Prostate gland (tissue), 2 donors: ENCODE results near the gene CFAP90. TPM values are rescaled to one million over a fixed set of nuclear protein-coding genes. Genes with fewer than 3 reads are reported as not detected.

Experiments
- DNase-seq: peaks from one replicate; pipeline ENCODE4 v3.0.0-alpha.2; 2019; ENCODE audit warnings: low spot score
- H3K27ac ChIP-seq, 2 donors: fragments of 200-600 bp; sonication (generic); 2 replicates each; pipeline ENCODE4 v1.5.1; 2017 to 2019
- H3K27me3 ChIP-seq: fragments of 200-600 bp; sonication (generic); replicated peaks from 2 replicates; pipeline ENCODE4 v1.5.1; 2019; ENCODE audit not compliant: insufficient read depth
- H3K36me3 ChIP-seq, 2 donors: fragments of 200-600 bp; sonication (generic); 1 replicate in 1 of 2; 2 replicates in 1 of 2; pipeline versions ENCODE4 v1.5.1 to v1.8.1; 2017 to 2019
- H3K4me1 ChIP-seq: fragments of 200-600 bp; sonication (generic); replicated peaks from 2 replicates; pipeline ENCODE4 v1.5.1; 2019
- H3K4me3 ChIP-seq, 2 donors: fragments of 200-600 bp; sonication (generic); 2 replicates each; pipeline ENCODE4 v1.5.1; 2017 to 2019
- H3K9me3 ChIP-seq: fragments of 200-600 bp; sonication (generic); 2 replicates; pipeline ENCODE4 v1.5.1; 2017
- POLR2A ChIP-seq: fragments of 450-650 bp; IDR thresholded peaks from one replicate; pipeline ENCODE4 v1.6.1; 2016; ENCODE audit warnings: antibody characterized with exemption, mild to moderate bottlenecking
- POLR2AphosphoS5 ChIP-seq: sonication (generic); formaldehyde crosslinking; IDR thresholded peaks from one replicate; pipeline ENCODE4 v1.6.1; 2017; ENCODE audit warnings: antibody characterized with exemption
- WGBS: methylation state at CpG from one replicate; pipeline ENCODE4 v1.1.5; 2018; 5-methylcytosine and 5-hydroxymethylcytosine counted together
- intact Hi-C: fragments of 100-400 bp; cut with DNase I; formaldehyde crosslinking; loops from one replicate; pipeline ENCODE4 v1.14.2; 2022
- total RNA-seq, 2 donors: library from RNA; depleted of rRNA; stranded (reverse); fragments of >200 nt; gene quantifications; one replicate each; pipeline ENCODE4 v1.1.0, GENCODE V29; 2016
- TF ChIP-seq, protein P1 (sequence below), 4 experiments: fragments of 200-600 bp in 2 of 4; fragments of 450-650 bp in 2 of 4; sonication (generic) in 2 of 4; IDR thresholded peaks; 1 replicate in 3 of 4; 2 replicates in 1 of 4; pipeline ENCODE4 v1.5.1; 2016 to 2019; ENCODE audit warnings: antibody characterized with exemption in 4 of 4, mild to moderate bottlenecking in 2 of 4, moderate library complexity in 2 of 4

The CFAP90 gene
- total RNA-seq, 2 donors from 2014 or later = 0.87 to 1.1 TPM

DNA sequence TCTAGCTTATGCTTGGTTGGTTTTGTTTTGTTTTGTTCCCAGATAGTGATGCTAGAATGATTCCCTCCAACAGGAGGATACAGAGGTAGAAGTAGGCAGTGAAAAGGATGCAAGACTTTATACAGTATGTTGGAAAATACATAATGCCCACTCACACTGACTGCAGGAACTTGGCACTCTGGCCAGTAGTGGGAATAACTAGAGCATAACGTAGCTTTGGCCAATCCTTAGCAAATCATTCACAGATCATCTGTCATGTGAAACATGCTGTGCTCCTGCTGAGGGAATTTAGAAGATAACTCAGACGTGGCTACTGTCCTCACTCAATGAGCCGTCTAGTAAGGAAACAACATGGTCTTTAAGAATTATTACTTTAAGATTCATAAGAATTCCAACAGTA lies 13.5 kb downstream of the CFAP90 start:
- Histone ChIP-seq H3K4me3 (no peak overlapping the region), H3K4me1 (no peaks in the 10 kb centered on the region), H3K27me3 (no peaks in the 10 kb centered on the region), H3K9me3 (no peaks in the 10 kb centered on the region), H3K36me3 (no peaks in the 10 kb centered on the region), H3K27ac (no peak overlapping the region)
- intact Hi-C loops = no loop called here
- DNase-seq = no peak
- no peak for TF ChIP-seq POLR2AphosphoS5
- TF ChIP-seq, protein P1, sequence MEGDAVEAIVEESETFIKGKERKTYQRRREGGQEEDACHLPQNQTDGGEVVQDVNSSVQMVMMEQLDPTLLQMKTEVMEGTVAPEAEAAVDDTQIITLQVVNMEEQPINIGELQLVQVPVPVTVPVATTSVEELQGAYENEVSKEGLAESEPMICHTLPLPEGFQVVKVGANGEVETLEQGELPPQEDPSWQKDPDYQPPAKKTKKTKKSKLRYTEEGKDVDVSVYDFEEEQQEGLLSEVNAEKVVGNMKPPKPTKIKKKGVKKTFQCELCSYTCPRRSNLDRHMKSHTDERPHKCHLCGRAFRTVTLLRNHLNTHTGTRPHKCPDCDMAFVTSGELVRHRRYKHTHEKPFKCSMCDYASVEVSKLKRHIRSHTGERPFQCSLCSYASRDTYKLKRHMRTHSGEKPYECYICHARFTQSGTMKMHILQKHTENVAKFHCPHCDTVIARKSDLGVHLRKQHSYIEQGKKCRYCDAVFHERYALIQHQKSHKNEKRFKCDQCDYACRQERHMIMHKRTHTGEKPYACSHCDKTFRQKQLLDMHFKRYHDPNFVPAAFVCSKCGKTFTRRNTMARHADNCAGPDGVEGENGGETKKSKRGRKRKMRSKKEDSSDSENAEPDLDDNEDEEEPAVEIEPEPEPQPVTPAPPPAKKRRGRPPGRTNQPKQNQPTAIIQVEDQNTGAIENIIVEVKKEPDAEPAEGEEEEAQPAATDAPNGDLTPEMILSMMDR (IDR thresholded peaks at IDR 0.05) = no peak
- TF ChIP-seq POLR2A = no peak
- WGBS = 64% methylated on average over 3 of the region's 3 CpGs

DNA sequence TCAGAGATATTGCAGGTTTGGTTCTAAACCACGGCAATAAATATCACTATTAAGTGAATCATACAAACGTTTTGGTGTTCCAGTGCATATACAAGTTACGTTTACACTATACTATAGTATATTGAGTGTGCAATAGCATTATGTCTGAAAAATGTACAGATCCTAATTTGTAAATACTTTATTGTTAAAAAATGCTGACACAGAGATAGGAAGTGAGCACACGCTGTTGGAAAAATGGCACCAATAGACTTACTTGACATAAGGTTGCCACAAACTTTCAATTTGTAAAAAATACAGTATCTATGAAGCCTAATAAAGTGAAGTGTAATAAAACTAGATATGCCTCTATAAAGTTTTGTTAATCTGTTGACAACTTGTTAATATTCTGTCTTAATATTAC lies 16.0 kb downstream of the CFAP90 start:
- intact Hi-C loops = no loop called here
- H3K27ac ChIP-seq = no peak overlapping the region
- no peaks in the 10 kb centered on the region for H3K9me3 ChIP-seq
- WGBS = 83% methylated on average over 4 of the region's 4 CpGs
- no peaks in the 10 kb centered on the region for H3K36me3 ChIP-seq
- TF ChIP-seq POLR2A = no peak
- TF ChIP-seq, protein P1 (IDR thresholded peaks at IDR 0.05) = no peak
- TF ChIP-seq POLR2AphosphoS5 = no peak
- no peaks in the 10 kb centered on the region for H3K4me1 ChIP-seq
- no peak for DNase-seq
- no peak overlapping the region for H3K4me3 ChIP-seq
- no peaks in the 10 kb centered on the region for H3K27me3 ChIP-seq

DNA sequence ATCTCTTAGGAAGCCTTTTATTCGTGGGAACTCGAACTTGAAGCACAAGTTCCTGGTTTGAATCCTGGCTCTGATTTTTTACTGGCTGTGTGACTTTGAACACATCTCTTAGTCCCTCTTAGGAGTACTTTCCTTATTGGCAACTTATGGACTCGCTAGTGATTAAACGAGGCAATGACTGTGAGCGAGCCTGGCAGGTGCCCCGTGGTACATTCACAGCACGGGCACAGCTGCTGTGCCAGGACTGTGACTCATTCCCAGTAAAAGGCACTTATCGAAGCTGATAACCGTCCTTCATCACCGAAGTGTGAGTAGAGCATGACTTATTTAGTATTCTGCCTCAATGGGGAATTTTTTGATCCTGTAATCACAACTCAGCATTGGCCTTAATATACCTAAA lies 22.7 kb downstream of the CFAP90 start:
- TF ChIP-seq, protein P1 (IDR thresholded peaks at IDR 0.05) = no peak
- TF ChIP-seq POLR2AphosphoS5 (peak; percentile 12), POLR2A (no peak)
- no peaks in the 10 kb centered on the region for H3K36me3 ChIP-seq
- WGBS = 67% methylated on average over 10 of the region's 10 CpGs
- no peaks in the 10 kb centered on the region for H3K4me1 ChIP-seq
- no peak overlapping the region for H3K4me3 ChIP-seq
- H3K27ac ChIP-seq = no peak overlapping the region
- no peak for DNase-seq
- no peaks in the 10 kb centered on the region for H3K27me3 ChIP-seq
- intact Hi-C loops = no loop called here
- H3K9me3 ChIP-seq = no peaks in the 10 kb centered on the region

DNA sequence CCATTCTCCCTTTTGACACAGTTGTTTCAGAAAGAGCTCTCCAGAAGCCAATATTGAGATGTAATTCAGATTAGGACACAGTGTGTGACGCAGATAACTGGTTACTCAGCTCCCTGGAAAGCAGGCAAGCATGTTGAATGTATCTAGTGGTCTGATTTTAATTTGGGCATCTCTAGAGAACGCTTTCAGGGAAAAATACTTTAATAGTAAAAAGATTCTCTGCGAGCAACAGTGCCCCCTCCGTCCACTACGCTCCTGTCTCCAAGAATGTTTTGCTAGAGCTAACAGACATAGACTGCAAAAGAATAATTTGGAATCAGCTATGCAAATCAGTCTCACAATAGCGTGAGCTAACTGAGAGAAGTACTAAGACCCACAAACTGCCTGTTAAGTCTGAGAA lies 23.3 kb downstream of the CFAP90 start:
- H3K36me3 ChIP-seq = no peaks in the 10 kb centered on the region
- no peaks in the 10 kb centered on the region for H3K4me1 ChIP-seq
- H3K27me3 ChIP-seq = no peaks in the 10 kb centered on the region
- H3K4me3 ChIP-seq = no peak overlapping the region
- 52% methylated on average over 6 of the region's 6 CpGs for WGBS
- intact Hi-C loops = no loop called here
- no peak for DNase-seq
- no peak overlapping the region for H3K27ac ChIP-seq
- H3K9me3 ChIP-seq = no peaks in the 10 kb centered on the region
- no peak for TF ChIP-seq POLR2AphosphoS5
- TF ChIP-seq, protein P1 (IDR thresholded peaks at IDR 0.05) = peak in 1 of 4 experiments; percentile 6

DNA sequence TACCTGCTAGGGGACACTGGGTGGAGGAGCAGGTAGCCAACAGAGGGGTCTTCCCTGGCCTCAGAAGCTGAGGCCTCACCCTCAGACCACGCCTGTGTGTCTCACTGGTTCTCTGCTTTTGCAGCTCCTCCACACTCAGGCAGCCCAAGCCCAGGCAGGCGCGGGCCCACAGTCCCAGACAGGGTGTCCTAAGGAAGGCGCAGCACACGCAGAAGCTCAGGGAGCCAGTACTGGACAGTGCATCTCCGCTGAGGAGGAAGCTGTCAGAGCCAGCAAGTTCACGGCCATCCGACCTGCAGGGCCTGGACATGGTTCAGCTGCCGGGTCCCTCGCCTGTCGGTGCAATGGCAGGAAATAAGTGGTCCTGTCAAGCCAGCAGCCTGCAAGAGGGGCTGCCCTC lies 25.3 kb downstream of the CFAP90 start:
- intact Hi-C loops = no loop called here
- 86% methylated on average over 11 of the region's 11 CpGs for WGBS
- no peak overlapping the region for H3K27ac ChIP-seq
- no peak overlapping the region for H3K4me3 ChIP-seq
- H3K9me3 ChIP-seq = no peaks in the 10 kb centered on the region
- no peak for DNase-seq
- H3K36me3 ChIP-seq = no peaks in the 10 kb centered on the region
- no peaks in the 10 kb centered on the region for H3K4me1 ChIP-seq
- no peak for TF ChIP-seq POLR2A
- TF ChIP-seq POLR2AphosphoS5 = no peak
- TF ChIP-seq, protein P1 (IDR thresholded peaks at IDR 0.05) = no peak
- H3K27me3 ChIP-seq = no peaks in the 10 kb centered on the region
